Neural progenitor cell (in vitro differentiated cells): Measurements from ENCODE around the gene NAP1L5.

Source experiments
- CTCF ChIP-seq: fragments of 200-600 bp; sonication (generic); IDR thresholded peaks from 2 replicates; pipeline ENCODE4 v1.5.1; 2017; ENCODE audit warnings: antibody characterized with exemption, mild to moderate bottlenecking
- EZH2 ChIP-seq: fragments of 200-600 bp; sonication (generic); IDR thresholded peaks from 2 replicates; pipeline ENCODE4 v1.6.1; 2017; ENCODE audit warnings: antibody characterized with exemption, mild to moderate bottlenecking, moderate library complexity
- EZH2phosphoT487 ChIP-seq: fragments of 200-600 bp; sonication (generic); IDR thresholded peaks from 2 replicates; pipeline ENCODE4 v1.6.1; 2017; ENCODE audit warnings: antibody characterized with exemption

- TF ChIP-seq CTCF = no peak
- TF ChIP-seq EZH2phosphoT487 = no peak
- TF ChIP-seq EZH2 = no peak
Observed at GRCh38 chr4:88696630-88697029, 999 bp downstream of the NAP1L5 start.
